ENCODE results near the gene PTPRN2.
"Not testable (repeated sequence)": the region's sequence is repeated elsewhere in the genome, so short reads cannot be mapped to it uniquely, and the experiment has no call there.

The PTPRN2 gene

GRCh38 chr7:158387546-158387891 is 200.1 kb downstream of the PTPRN2 start:
- no peak overlapping the region for H3K4me3 ChIP-seq (ENCODE audit: low read depth, low read length)
- no peak for TF ChIP-seq CTCF (IDR thresholded peaks at IDR 0.05; ENCODE audit: borderline replicate concordance, insufficient read depth, low read depth, low read length)

- TF ChIP-seq CTCF (IDR thresholded peaks at IDR 0.05; ENCODE audit: borderline replicate concordance, insufficient read depth, low read depth, low read length): no peak
- no peak overlapping the region for H3K4me3 ChIP-seq (ENCODE audit: low read depth, low read length)
Observed at GRCh38 chr7:158386866-158387545, 200.6 kb downstream of the PTPRN2 start.

- no peak for TF ChIP-seq CTCF (IDR thresholded peaks at IDR 0.05; ENCODE audit: borderline replicate concordance, insufficient read depth, low read depth, low read length)
- no peak overlapping the region for H3K4me3 ChIP-seq (ENCODE audit: low read depth, low read length)
Observed at GRCh38 chr7:158386355-158386618, 201.3 kb downstream of the PTPRN2 start.

- not testable (repeated sequence) for H3K4me3 ChIP-seq (ENCODE audit: low read depth, low read length)
Observed at GRCh38 chr7:158385496-158386354, 201.9 kb downstream of the PTPRN2 start.

- TF ChIP-seq CTCF (IDR thresholded peaks at IDR 0.05; ENCODE audit: borderline replicate concordance, insufficient read depth, low read depth, low read length): no peak
Observed at GRCh38 chr7:158384746-158385145, 202.9 kb downstream of the PTPRN2 start.

GRCh38 chr7:158383665-158384064 is 204.0 kb downstream of the PTPRN2 start:
- no peak overlapping the region for H3K4me3 ChIP-seq (ENCODE audit: low read depth, low read length)
- TF ChIP-seq CTCF (IDR thresholded peaks at IDR 0.05; ENCODE audit: borderline replicate concordance, insufficient read depth, low read depth, low read length): no peak

More at GRCh38 chr7:158384746-158385145, 202.9 kb downstream of the PTPRN2 start:
- H3K4me3 ChIP-seq (ENCODE audit: low read depth, low read length): no peak overlapping the region

- no peak for TF ChIP-seq CTCF (IDR thresholded peaks at IDR 0.05; ENCODE audit: borderline replicate concordance, insufficient read depth, low read depth, low read length)
- no peak overlapping the region for H3K4me3 ChIP-seq (ENCODE audit: low read depth, low read length)
Observed at GRCh38 chr7:158382363-158383254, 205.0 kb downstream of the PTPRN2 start.
